Stimulated activated naive B cell treated with anti-CD40 and anti-IgM and Interleukin-4, amounts not matched to agents 10 μg/mL and 1 μg/mL and 100 μg/mL, for 72 hours (primary cell): ENCODE data around the gene RUNX2.
A peak's percentile ranks its signal among the peaks of the same experiment; 100 is the strongest.
"Not testable (repeated sequence)": the region's sequence is repeated elsewhere in the genome, so short reads cannot be mapped to it uniquely, and the experiment has no call there.

Experiments used
- ATAC-seq, 2 donors: fragments of 150-1000 bp; cut with Tn5 transposase; replicated peaks; 2 replicates each; pipeline ENCODE4 v1.10.0; 2021; ENCODE audit warnings: moderate library complexity in 1 of 2
- DNase-seq: peaks from one replicate; pipeline ENCODE4 v3.0.0; 2021
- H3K27ac Mint-ChIP-seq: one replicate; pipeline ENCODE4 v1.8.0; 2022; ENCODE audit warnings: mild to moderate bottlenecking, mixed read lengths
- H3K27me3 Mint-ChIP-seq, 2 donors: one replicate each; pipeline ENCODE4 v1.8.0; 2022; ENCODE audit warnings: mixed read lengths in 2 of 2
- H3K36me3 Mint-ChIP-seq, 2 donors: one replicate each; pipeline ENCODE4 v1.8.0; 2022; ENCODE audit warnings: mixed read lengths in 2 of 2, mild to moderate bottlenecking in 1 of 2
- H3K4me1 Mint-ChIP-seq, 2 donors: one replicate each; pipeline ENCODE4 v1.8.0; 2022; ENCODE audit warnings: mixed read lengths in 2 of 2, mild to moderate bottlenecking in 1 of 2
- H3K4me3 Mint-ChIP-seq, 2 donors: one replicate each; pipeline ENCODE4 v1.8.0; 2022; ENCODE audit warnings: mild to moderate bottlenecking in 2 of 2, mixed read lengths in 2 of 2, moderate library complexity in 1 of 2
- H3K9me3 Mint-ChIP-seq, 2 donors: one replicate each; pipeline ENCODE4 v1.8.0; 2022; ENCODE audit warnings: mixed read lengths in 2 of 2, mild to moderate bottlenecking in 1 of 2

The RUNX2 gene

DNA sequence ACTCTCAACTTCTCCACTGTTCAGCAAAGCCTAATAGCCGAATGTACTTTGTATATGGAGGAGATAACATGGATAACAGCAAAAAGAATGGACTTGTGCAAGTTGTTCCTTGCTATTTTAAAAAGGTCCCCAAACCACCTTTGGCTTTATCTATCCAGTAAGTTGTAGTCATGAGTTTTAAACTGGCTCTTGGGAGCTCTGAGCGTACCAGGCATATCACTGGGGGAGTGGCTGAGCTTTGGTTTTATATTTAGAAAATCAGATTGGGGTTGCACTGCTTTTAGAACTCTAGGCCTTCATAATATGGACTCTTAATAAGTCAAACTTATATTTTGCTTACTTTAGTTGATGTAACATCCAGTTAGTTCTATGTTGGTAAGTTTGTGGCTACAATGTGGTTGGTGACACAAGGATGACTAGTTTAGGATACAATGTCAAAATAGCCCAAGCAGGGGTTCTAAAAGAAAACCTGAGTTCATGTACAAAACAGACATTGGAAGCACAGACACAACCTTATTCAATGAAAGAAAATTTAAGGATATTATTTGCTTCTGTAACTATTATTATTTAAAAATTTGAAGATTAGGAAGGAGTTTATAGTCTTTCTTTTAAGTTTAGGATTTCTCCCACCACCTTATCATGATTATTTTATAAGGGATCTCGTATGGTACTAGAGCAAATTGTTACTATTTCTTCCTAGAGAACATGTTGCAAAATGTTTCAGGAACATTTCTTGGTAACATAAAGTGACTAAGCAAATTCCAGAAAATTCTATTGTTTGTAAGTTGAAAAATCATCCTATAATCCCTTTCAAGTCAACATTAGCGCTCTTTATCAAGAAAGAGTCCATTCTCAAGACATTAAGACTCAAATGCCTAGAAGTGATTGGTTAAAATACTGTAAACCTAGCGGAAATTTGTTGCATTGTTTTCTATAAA lies 215.4 kb downstream of the RUNX2 start:
- Mint-ChIP-seq H3K4me1 (peaks cover 8 to 9% of the 10 kb centered on the region in 2 donors), H3K27ac (no peak overlapping the region), H3K27me3 (no peaks in the 10 kb centered on the region), H3K36me3 (no peaks in the 10 kb centered on the region), H3K9me3 (no peaks in the 10 kb centered on the region), H3K4me3 (no peak overlapping the region)
- no peak for DNase-seq
- ATAC-seq, result no peak

DNA sequence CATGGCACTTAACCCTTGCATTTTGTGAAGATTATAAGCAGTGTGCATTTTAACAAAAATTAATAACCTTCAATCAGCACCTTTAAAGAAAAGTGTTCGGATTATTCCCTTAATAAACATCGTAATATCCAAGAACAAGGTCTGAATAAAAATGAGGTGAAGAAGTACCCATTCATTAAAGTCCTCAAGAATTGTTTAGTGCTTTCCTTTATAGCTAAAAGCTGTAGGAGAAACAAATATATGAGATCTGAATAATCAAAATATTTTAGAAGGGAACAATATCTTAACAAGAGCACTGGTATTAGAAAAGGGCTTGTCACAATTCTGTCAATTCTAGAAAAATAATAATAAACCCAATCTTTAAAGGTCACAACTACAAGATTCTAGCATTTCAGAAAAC lies 217.3 kb downstream of the RUNX2 start:
- H3K4me1 Mint-ChIP-seq, result peaks cover 13 to 15% of the 10 kb centered on the region in 2 donors
- H3K4me3 Mint-ChIP-seq, result no peak overlapping the region
- H3K27ac Mint-ChIP-seq, result no peak overlapping the region
- no peaks in the 10 kb centered on the region for H3K36me3 Mint-ChIP-seq
- no peak for ATAC-seq
- DNase-seq, result no peak
- no peaks in the 10 kb centered on the region for H3K27me3 Mint-ChIP-seq
- H3K9me3 Mint-ChIP-seq, result no peaks in the 10 kb centered on the region

DNA sequence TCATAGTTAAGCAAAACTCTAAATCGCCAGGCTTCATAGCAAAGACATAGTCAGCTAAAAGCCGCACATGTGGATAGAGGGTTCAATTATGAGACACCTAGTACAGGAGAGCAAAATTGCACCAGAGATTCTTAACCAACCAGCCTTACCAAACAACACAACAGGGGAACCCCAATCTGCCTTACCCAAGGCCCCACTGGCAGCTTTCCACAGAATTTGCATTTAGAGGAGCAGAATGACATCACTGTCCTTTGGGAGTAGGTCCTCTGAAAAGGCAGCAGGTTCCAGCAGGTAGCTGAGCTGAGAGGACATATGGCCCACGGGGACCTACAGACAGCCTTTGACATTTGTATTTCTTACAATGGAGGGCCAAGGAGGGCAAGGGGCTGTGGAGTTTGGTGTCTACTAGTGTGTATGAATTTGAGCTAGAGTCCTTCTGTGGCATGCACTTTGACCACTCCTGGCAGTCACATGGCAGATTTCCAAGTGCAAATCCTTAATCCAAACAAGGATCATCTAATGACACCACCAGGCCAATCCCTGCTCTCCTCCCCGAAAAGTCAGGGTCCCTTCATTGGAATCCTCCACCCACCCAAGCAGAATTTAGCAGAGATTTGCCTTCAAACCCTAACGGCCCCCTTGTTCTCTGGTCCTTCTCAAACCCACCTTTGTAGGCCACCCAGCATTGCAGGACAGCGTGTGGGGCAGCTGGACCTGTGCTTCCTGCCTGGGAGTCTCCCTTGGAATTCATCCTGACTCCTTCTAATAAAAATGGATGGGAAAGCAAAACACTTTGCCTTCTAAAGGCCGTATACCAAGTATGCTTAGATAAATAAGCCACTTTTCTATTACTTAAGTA lies 220.8 kb downstream of the RUNX2 start:
- no peaks in the 10 kb centered on the region for H3K9me3 Mint-ChIP-seq
- no peaks in the 10 kb centered on the region for H3K36me3 Mint-ChIP-seq
- DNase-seq (peak; percentile 68), ATAC-seq (peak; percentile 98 to 99)
- H3K27ac Mint-ChIP-seq, result peak overlapping the region; percentile 37
- peak overlapping the region in 1 of 2 donors; percentile 30 for H3K4me3 Mint-ChIP-seq
- H3K4me1 Mint-ChIP-seq, result peaks cover 12% of the 10 kb centered on the region in 2 donors
- H3K27me3 Mint-ChIP-seq, result peaks cover 0 to 3% of the 10 kb centered on the region in 2 donors

DNA sequence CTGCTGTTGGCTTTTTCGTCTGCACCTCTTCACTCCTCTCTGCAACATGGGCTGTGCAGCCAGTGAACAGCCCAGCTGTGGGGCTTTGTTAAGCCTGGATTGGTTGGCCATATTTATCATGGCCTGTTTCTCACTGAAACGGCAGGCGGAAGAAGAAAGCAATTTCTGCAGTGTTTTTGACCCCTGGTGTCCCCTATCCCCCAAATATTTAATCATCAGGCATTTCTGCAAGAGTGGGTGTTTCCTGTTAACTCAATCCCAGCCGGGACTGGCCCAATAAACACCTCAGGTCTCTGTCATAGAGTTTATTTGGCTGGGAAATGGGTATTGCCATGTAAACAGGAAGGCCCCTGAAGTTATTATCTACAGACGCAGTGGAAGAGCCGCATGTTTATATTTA lies 224.4 kb downstream of the RUNX2 start:
- DNase-seq, result no peak
- H3K4me3 Mint-ChIP-seq, result no peak overlapping the region
- H3K4me1 Mint-ChIP-seq, result peaks cover 12 to 15% of the 10 kb centered on the region in 2 donors
- H3K36me3 Mint-ChIP-seq, result no peaks in the 10 kb centered on the region
- ATAC-seq, result no peak
- H3K27me3 Mint-ChIP-seq, result peaks cover 0 to 5% of the 10 kb centered on the region in 2 donors
- H3K27ac Mint-ChIP-seq, result no peak overlapping the region
- H3K9me3 Mint-ChIP-seq, result no peaks in the 10 kb centered on the region

DNA sequence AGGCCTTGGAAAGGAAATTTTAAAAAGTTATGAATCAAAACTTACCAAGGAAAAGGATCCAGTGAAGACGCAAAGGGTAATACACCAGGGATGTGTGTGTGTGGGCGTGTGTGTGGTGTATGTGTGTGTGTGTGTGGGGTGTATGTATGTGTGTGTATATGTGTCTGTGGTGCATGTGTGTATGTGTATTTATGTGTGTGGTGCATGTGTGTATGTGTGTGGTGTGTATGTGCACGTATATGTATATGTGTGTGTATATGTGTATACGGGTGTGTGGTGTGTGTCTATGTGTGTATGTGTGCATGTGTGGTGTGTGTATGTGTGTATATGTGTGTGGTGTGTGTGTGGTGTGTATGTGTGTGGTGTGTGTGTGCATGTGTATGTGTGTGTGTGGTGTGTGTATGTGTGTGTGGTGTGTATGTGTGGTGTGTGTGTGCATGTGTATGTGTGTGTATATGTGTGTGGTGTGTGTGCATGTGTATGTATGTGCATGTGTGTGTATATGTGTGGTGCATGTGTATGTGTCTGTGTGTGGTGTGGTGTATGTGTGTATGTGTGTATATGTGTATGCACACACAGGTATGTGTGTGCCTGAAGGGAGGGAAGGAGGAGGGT lies 225.7 kb downstream of the RUNX2 start:
- Mint-ChIP-seq H3K4me3 (no peak overlapping the region), H3K4me1 (peaks cover 10 to 11% of the 10 kb centered on the region in 2 donors), H3K27ac (no peak overlapping the region), H3K27me3 (peaks cover 0 to 5% of the 10 kb centered on the region in 2 donors), H3K9me3 (no peaks in the 10 kb centered on the region), H3K36me3 (no peaks in the 10 kb centered on the region)
- DNase-seq, result no peak
- ATAC-seq, result no peak

- DNase-seq (no peak), ATAC-seq (no peak)
- Mint-ChIP-seq H3K4me3 (no peak overlapping the region), H3K27ac (no peak overlapping the region), H3K27me3 (peaks cover 0 to 5% of the 10 kb centered on the region in 2 donors), H3K9me3 (no peaks in the 10 kb centered on the region), H3K4me1 (peaks cover 11% of the 10 kb centered on the region in 2 donors), H3K36me3 (no peaks in the 10 kb centered on the region)
These were observed 226.5 kb downstream of the RUNX2 start for GRCh38 chr6:45554591-45554990.

DNA sequence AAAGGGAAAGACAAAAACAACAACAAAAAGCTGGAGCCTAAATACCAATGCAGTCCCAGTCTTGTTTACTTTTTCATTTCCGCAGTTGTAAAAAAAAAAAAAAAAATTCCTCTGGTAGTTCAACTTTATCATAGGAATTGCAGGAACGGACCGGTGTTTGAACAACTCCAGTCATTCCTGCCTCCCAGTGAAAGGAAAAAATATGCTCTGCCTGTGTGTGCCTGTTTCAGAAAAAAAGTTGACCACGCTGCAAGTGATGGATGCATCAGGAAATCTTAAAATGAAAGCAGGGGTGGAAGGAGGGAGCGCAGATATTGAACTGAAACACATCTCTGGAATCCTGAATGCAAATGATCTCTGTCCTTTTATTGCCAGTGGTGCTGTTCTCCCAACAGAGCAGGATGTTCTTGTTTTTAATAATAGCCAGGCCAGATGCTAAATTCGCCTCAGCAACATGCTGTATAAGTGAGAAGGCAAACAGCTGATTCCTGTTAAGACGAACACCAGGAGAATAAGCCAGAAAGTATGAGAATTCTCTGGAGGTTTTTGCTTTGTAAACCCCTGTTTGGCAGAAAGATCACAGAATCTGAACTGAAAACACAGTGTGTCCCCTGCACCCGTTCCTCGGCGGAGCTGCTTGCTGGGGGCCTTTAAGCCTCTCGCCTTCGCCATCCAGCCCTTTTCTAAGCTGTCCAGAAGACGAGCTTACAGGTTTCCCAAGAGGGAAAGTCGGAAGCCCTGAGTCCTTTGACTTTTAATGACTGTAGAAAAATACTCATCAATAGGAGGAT lies 228.0 kb downstream of the RUNX2 start:
- ATAC-seq (no peak), DNase-seq (no peak)
- H3K4me3 Mint-ChIP-seq, result no peak overlapping the region
- H3K9me3 Mint-ChIP-seq, result no peaks in the 10 kb centered on the region
- H3K27me3 Mint-ChIP-seq, result peaks cover 0 to 8% of the 10 kb centered on the region in 2 donors
- H3K27ac Mint-ChIP-seq, result no peak overlapping the region
- H3K4me1 Mint-ChIP-seq, result peaks cover 11 to 13% of the 10 kb centered on the region in 2 donors
- no peaks in the 10 kb centered on the region for H3K36me3 Mint-ChIP-seq

GRCh38 chr6:45556828-45557227 lies 228.7 kb downstream of the RUNX2 start:
- Mint-ChIP-seq H3K9me3 (no peaks in the 10 kb centered on the region), H3K27ac (no peak overlapping the region), H3K4me3 (no peak overlapping the region), H3K27me3 (peaks cover 0 to 8% of the 10 kb centered on the region in 2 donors), H3K36me3 (no peaks in the 10 kb centered on the region), H3K4me1 (peaks cover 11 to 13% of the 10 kb centered on the region in 2 donors)
- DNase-seq, result no peak
- ATAC-seq, result no peak

DNA sequence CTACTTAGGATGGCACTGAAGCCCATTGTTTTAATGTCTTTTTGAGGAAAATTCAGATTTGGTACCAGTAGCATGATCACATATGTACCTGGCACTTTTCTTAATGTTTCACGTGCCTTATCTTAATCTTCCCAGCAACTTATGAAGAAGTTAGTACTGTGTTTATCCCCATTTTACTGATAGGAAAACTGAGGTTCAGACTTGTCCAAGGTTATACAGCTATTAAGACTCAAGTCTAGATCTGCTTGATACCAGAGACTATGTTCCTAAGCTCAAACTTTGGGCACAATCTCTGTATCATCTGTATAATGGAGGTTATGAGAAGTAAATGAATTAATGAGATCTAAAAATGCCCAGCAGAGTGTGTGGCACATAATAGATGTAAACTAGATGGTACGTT lies 229.3 kb downstream of the RUNX2 start:
- Mint-ChIP-seq H3K4me3 (no peak overlapping the region), H3K27ac (no peak overlapping the region), H3K9me3 (no peaks in the 10 kb centered on the region), H3K4me1 (peaks cover 11 to 13% of the 10 kb centered on the region in 2 donors), H3K36me3 (no peaks in the 10 kb centered on the region), H3K27me3 (peaks cover 0 to 8% of the 10 kb centered on the region in 2 donors)
- no peak for DNase-seq
- no peak for ATAC-seq

DNA sequence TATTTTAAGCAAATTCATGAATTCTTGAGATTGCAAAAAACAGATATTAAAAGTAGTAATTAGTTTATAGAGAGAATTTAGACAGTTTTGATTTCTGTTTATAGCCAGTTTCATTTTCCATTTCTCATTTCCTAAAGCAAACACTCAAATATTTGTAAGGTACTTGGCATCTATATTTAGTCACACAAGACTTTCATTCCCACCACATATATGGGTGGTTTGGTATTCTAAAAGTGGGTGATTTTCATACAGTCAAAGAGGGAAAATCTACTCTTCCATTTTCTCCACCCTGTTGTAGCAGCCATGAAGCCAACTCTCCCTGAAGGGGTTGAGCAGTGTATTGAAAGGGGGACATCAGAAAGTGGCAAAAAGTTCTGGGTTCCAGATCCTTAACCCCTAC lies 230.7 kb downstream of the RUNX2 start:
- DNase-seq (no peak), ATAC-seq (peak; percentile 16 to 58)
- no peak overlapping the region for H3K4me3 Mint-ChIP-seq
- peaks cover 0 to 6% of the 10 kb centered on the region in 2 donors for H3K27me3 Mint-ChIP-seq
- H3K9me3 Mint-ChIP-seq, result no peaks in the 10 kb centered on the region
- no peak overlapping the region for H3K27ac Mint-ChIP-seq
- no peaks in the 10 kb centered on the region for H3K36me3 Mint-ChIP-seq
- peaks cover 11 to 12% of the 10 kb centered on the region in 2 donors for H3K4me1 Mint-ChIP-seq

- not testable (repeated sequence) for H3K27me3 Mint-ChIP-seq, H3K9me3 Mint-ChIP-seq, ATAC-seq, H3K36me3 Mint-ChIP-seq, H3K27ac Mint-ChIP-seq, H3K4me3 Mint-ChIP-seq, DNase-seq
- H3K4me1 Mint-ChIP-seq, result peaks cover 9 to 11% of the 10 kb centered on the region in 2 donors
These were observed 232.2 kb downstream of the RUNX2 start for GRCh38 chr6:45560321-45560820.

DNA sequence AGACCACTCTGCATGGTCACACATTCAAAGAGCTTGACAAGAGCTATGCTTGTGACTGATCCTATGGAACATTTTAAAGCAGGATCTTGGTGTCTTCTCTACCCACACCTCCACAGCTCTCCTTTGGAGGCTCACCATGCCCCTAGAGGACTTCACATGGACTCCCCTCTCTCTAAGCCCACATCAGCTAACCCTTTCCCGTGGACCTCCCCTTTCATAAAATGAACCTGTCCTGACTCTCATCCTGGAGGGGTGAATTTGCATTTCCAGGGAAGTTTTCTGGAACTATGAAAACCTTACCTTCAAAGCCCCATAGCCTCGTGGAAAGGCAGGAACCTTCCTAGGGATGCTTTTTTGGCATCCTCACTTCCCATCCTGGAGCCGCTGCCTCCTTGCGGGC lies 234.0 kb downstream of the RUNX2 start:
- Mint-ChIP-seq H3K36me3 (no peaks in the 10 kb centered on the region), H3K4me3 (no peak overlapping the region), H3K27me3 (peaks cover 3 to 9% of the 10 kb centered on the region in 2 donors), H3K9me3 (no peaks in the 10 kb centered on the region), H3K27ac (no peak overlapping the region), H3K4me1 (peaks cover 9 to 11% of the 10 kb centered on the region in 2 donors)
- no peak for ATAC-seq
- DNase-seq, result no peak

- H3K36me3 Mint-ChIP-seq, result no peaks in the 10 kb centered on the region
- ATAC-seq (no peak), DNase-seq (no peak)
- H3K27me3 Mint-ChIP-seq, result peaks cover 3 to 9% of the 10 kb centered on the region in 2 donors
- H3K27ac Mint-ChIP-seq, result no peak overlapping the region
- no peak overlapping the region for H3K4me3 Mint-ChIP-seq
- H3K4me1 Mint-ChIP-seq, result peaks cover 9 to 11% of the 10 kb centered on the region in 2 donors
- H3K9me3 Mint-ChIP-seq, result no peaks in the 10 kb centered on the region
These were observed 234.9 kb downstream of the RUNX2 start for GRCh38 chr6:45563041-45563440.
